Measurements from ENCODE around the gene EFNB2.

Gene EFNB2

DNA sequence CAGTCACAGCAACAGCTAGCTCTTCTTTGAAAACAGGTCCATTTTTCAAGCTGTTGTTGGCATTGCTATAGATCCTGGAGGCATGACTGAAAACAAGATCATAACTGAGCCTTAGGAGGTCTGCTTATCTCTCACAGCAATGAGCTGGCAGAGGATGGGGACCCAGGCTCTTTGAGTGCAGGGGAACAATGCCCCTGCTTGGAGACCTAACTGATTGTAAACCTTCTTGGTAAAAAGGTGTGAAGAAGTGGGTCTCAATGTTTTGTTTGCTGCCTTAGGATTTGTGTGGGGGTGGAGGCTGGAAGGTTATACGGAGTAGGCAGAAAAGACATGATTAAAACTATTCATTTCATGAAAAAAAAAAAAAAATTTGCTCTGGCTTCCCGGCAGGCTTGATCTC, 94.6 kb downstream of the EFNB2 start:
- DNase-seq: no peak
